ENCODE results near the gene DNASE1L2. TPM values are rescaled to one million over a fixed set of nuclear protein-coding genes. Genes with fewer than 3 reads are reported as not detected.
A peak's percentile ranks its signal among the peaks of the same experiment; 100 is the strongest.

Gene DNASE1L2
- total RNA-seq, 1 experiment from 2014 or later: 1.9 TPM

GRCh38 chr16:2196162-2196980 lies 39.9 kb upstream of the DNASE1L2 start, which contains the start of gene CASKIN1:
TSS of gene CASKIN1 (minus strand) at chr16:2196605. CDS start at chr16:2196432, 173 bp downstream.
- ChIA-PET RAD21 (ENCODE audit: low non-redundant PET in 1 of 2, low total read pairs in 2 of 2, uncharacterized antibody in 2 of 2, unreplicated experiment in 2 of 2) (interaction anchor here in 1 of 2 experiments (0.6 kb wide), 1 partner anchor 30 kb away, joined by 3 read pairs; no protein-coding TSS in a partner anchor), POLR2A (no interaction called here), CTCF (interaction anchor here (0.5 to 3.5 kb wide), 2 partner anchors 55 to 460 kb away, joined by 3 to 24 read pairs; partner anchors contain the start of gene ECI1)
- H3K27me3 ChIP-seq (ENCODE audit: insufficient read depth, low read length): no peaks in the 10 kb centered on the region
- peak within 1 kb of the TSS; percentile 41 for H3K9ac ChIP-seq (ENCODE audit: low read length)
- no peaks in the 10 kb centered on the region for H3K9me3 ChIP-seq (ENCODE audit: control insufficient read depth in 1 of 2, insufficient read depth in 1 of 2, low read depth in 1 of 2, low read length in 2 of 2)
- H3K4me1 ChIP-seq (ENCODE audit: control insufficient read depth in 1 of 2, insufficient read depth in 2 of 2, low read length in 2 of 2): peaks cover 5 to 19% of the 10 kb centered on the region in 2 experiments
- H3K36me3 ChIP-seq (ENCODE audit: control insufficient read depth in 1 of 2, insufficient read depth in 2 of 2, low read length in 2 of 2): no peaks in the 10 kb centered on the region
- H3K27ac ChIP-seq (ENCODE audit: low read depth, low read length): no peak within 1 kb of the TSS; the same call in 1 of the 2 replicates
- peak within 1 kb of the TSS; percentile 41 to 58 for H3K4me3 ChIP-seq (replicated peaks in 1 of 2; ENCODE audit: low read depth in 1 of 2, low read length in 2 of 2)
- intact Hi-C loops (cut with micrococcal nuclease): loop anchor here (10.0 kb wide), 1 partner anchor 308 kb away; no protein-coding TSS in a partner anchor
- no peaks in the 10 kb centered on the region for H4K20me1 ChIP-seq (ENCODE audit: insufficient read depth)
- no peaks in the 10 kb centered on the region for H3K79me2 ChIP-seq (ENCODE audit: insufficient read depth, low read length)
- no peak for DNase-seq (ENCODE audit: low read depth, low spot score)
- TF ChIP-seq CBX3 (IDR thresholded peaks at IDR 0.05; ENCODE audit: low read depth) (no peak), SP1 (IDR thresholded peaks at IDR 0.05; ENCODE audit: low read depth) (no peak), EGR1 (IDR thresholded peaks at IDR 0.05; ENCODE audit: low read depth) (no peak), ATF3 (IDR thresholded peaks at IDR 0.05) (no peak), SIN3A (IDR thresholded peaks at IDR 0.05; ENCODE audit: low read depth) (no peak), CEBPB (IDR thresholded peaks at IDR 0.05; ENCODE audit: low read depth) (no peak), REST (IDR thresholded peaks at IDR 0.05; ENCODE audit: low read depth) (no peak), EZH2 (IDR thresholded peaks at IDR 0.05) (no peak)
- no peak within 1 kb of the TSS for H2AFZ ChIP-seq (ENCODE audit: low read depth, low read length, poor library complexity, severe bottlenecking)
- no TSS peak for BruUV-seq (replicated peaks)
- H3K4me2 ChIP-seq (ENCODE audit: low read length): peak within 1 kb of the TSS; percentile 88
- H3K9me2 ChIP-seq (ENCODE audit: insufficient read depth): no peaks in the 10 kb centered on the region
- ATAC-seq: peak; percentile 52

All from HCT116 (cell line).